SK-N-SH (cell line): ENCODE data around the gene NEU4.

ENCODE experiments used
- GABPA ChIP-seq: IDR thresholded peaks from 2 replicates; pipeline ENCODE4 v1.4.0; 2012; ENCODE audit warnings: low read depth, mild to moderate bottlenecking
- JUND ChIP-seq: IDR thresholded peaks from 2 replicates; pipeline ENCODE4 v1.4.0; 2012
- NRF1 ChIP-seq: IDR thresholded peaks from 2 replicates; pipeline ENCODE4 v1.6.1; 2012; ENCODE audit warnings: low read depth, mild to moderate bottlenecking, low read length
- RAD21 ChIP-seq: IDR thresholded peaks from 2 replicates; pipeline ENCODE4 v1.6.1; 2012; ENCODE audit warnings: mild to moderate bottlenecking, low read length
- RCOR1 ChIP-seq: fragments of 150-350 bp; IDR thresholded peaks from 2 replicates; pipeline ENCODE4 v1.6.1; 2017; ENCODE audit warnings: antibody characterized with exemption, low read length
- RFX5 ChIP-seq: IDR thresholded peaks from 2 replicates; pipeline ENCODE4 v1.6.1; 2012; ENCODE audit warnings: mild to moderate bottlenecking, improper control_type of control experiment, low read length
- TAF1 ChIP-seq: IDR thresholded peaks from 2 replicates; pipeline ENCODE4 v1.6.1; 2012; ENCODE audit warnings: low read depth, mild to moderate bottlenecking, low read length, moderate library complexity, borderline replicate concordance
- TF ChIP-seq, protein P1 (sequence below): fragments of 200-600 bp; sonication (generic); IDR thresholded peaks from 2 replicates; pipeline ENCODE4 v1.6.1; 2017; ENCODE audit warnings: antibody characterized with exemption, mild to moderate bottlenecking, moderate library complexity
- TF ChIP-seq, protein P2 (sequence below): IDR thresholded peaks from 2 replicates; pipeline ENCODE4 v1.6.1; 2012; ENCODE audit warnings: mild to moderate bottlenecking, low read depth, low read length, moderate library complexity
- TF ChIP-seq, protein P3 (sequence below): IDR thresholded peaks from 2 replicates; pipeline ENCODE4 v1.4.0; 2012; ENCODE audit warnings: low read depth

DNA sequence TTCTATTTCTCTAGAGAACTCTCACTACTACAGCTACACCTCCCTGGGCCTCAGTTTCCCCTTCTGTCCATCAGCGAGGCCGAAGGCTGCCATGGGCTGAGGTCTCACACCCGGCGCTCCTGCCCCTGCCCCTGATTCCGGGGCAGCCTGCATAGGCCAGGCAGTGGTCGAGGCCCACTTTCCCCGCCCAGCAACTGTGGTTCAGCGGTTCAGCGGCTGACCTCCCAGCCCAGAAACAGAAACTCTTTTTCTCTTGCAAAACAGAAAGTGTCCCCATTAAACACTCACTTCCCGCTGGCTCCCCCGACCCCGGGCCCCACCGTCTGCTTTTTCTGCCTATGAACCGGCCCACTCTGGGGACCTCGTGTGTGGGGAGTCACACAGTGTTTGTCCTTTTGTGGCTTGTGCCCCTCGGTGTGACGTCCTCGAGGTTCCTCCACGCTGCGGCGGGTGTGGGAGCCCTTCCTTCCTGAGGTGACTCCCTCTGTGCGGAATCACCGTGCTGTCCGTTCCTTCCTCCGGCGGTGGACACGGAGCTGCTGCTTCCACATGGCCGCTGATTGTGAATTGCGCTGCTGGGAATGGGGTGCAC is 33.7 kb downstream of the NEU4 start:
- TF ChIP-seq, protein P1, sequence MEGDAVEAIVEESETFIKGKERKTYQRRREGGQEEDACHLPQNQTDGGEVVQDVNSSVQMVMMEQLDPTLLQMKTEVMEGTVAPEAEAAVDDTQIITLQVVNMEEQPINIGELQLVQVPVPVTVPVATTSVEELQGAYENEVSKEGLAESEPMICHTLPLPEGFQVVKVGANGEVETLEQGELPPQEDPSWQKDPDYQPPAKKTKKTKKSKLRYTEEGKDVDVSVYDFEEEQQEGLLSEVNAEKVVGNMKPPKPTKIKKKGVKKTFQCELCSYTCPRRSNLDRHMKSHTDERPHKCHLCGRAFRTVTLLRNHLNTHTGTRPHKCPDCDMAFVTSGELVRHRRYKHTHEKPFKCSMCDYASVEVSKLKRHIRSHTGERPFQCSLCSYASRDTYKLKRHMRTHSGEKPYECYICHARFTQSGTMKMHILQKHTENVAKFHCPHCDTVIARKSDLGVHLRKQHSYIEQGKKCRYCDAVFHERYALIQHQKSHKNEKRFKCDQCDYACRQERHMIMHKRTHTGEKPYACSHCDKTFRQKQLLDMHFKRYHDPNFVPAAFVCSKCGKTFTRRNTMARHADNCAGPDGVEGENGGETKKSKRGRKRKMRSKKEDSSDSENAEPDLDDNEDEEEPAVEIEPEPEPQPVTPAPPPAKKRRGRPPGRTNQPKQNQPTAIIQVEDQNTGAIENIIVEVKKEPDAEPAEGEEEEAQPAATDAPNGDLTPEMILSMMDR, result no peak
- TF ChIP-seq GABPA (no peak), JUND (no peak), RAD21 (no peak), RCOR1 (no peak), RFX5 (no peak), TAF1 (no peak), NRF1 (no peak)
- TF ChIP-seq, protein P2, sequence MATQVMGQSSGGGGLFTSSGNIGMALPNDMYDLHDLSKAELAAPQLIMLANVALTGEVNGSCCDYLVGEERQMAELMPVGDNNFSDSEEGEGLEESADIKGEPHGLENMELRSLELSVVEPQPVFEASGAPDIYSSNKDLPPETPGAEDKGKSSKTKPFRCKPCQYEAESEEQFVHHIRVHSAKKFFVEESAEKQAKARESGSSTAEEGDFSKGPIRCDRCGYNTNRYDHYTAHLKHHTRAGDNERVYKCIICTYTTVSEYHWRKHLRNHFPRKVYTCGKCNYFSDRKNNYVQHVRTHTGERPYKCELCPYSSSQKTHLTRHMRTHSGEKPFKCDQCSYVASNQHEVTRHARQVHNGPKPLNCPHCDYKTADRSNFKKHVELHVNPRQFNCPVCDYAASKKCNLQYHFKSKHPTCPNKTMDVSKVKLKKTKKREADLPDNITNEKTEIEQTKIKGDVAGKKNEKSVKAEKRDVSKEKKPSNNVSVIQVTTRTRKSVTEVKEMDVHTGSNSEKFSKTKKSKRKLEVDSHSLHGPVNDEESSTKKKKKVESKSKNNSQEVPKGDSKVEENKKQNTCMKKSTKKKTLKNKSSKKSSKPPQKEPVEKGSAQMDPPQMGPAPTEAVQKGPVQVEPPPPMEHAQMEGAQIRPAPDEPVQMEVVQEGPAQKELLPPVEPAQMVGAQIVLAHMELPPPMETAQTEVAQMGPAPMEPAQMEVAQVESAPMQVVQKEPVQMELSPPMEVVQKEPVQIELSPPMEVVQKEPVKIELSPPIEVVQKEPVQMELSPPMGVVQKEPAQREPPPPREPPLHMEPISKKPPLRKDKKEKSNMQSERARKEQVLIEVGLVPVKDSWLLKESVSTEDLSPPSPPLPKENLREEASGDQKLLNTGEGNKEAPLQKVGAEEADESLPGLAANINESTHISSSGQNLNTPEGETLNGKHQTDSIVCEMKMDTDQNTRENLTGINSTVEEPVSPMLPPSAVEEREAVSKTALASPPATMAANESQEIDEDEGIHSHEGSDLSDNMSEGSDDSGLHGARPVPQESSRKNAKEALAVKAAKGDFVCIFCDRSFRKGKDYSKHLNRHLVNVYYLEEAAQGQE, result no peak
- TF ChIP-seq, protein P3, sequence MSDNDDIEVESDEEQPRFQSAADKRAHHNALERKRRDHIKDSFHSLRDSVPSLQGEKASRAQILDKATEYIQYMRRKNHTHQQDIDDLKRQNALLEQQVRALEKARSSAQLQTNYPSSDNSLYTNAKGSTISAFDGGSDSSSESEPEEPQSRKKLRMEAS, result no peak
